ENCODE results near the gene YPEL1.

Gene YPEL1

GRCh38 chr22:21766691-21767462, 31.3 kb upstream of the YPEL1 start:
- H3K4me3 ChIP-seq (replicated peaks in 1 of 2; ENCODE audit: low read depth in 2 of 2, low read length in 2 of 2): no peak overlapping the region
- TF ChIP-seq, protein P1, sequence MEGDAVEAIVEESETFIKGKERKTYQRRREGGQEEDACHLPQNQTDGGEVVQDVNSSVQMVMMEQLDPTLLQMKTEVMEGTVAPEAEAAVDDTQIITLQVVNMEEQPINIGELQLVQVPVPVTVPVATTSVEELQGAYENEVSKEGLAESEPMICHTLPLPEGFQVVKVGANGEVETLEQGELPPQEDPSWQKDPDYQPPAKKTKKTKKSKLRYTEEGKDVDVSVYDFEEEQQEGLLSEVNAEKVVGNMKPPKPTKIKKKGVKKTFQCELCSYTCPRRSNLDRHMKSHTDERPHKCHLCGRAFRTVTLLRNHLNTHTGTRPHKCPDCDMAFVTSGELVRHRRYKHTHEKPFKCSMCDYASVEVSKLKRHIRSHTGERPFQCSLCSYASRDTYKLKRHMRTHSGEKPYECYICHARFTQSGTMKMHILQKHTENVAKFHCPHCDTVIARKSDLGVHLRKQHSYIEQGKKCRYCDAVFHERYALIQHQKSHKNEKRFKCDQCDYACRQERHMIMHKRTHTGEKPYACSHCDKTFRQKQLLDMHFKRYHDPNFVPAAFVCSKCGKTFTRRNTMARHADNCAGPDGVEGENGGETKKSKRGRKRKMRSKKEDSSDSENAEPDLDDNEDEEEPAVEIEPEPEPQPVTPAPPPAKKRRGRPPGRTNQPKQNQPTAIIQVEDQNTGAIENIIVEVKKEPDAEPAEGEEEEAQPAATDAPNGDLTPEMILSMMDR (IDR thresholded peaks at IDR 0.05; ENCODE audit: low read depth, low read length): no peak
- no peak for DNase-seq (ENCODE audit: low read depth in 2 of 2)

DNA sequence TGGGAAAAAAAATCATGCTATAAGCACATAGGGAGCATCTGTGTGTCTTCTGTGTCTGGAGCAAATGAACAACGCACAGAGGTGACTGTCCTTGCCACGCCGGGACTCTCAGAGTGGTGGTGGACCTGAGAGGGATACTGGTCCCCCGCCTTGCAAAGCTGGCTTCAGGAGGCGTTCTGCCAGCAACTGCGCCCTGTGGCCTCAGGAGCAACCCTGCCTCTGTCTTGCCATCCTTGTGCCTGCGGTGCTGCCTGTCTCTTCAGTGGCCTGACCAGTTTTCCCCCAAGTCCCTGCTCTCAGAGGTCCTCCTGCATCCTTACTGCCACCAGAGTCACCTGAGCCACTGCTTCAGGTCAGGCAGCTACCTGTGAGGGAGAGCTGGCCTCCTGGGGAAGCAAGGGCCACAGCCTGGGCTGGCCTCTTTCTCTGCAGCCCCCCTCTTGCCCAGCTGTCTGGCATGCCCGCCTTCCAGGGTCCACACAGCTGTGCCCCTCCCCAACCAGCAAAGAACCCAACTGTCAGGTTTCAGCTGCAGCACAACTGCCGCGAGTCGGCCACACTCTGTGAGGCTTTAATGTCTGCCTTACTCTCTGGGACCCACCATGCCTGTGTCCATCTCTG, 30.4 kb upstream of the YPEL1 start:
- no peak overlapping the region for H3K4me3 ChIP-seq (replicated peaks in 1 of 2; ENCODE audit: low read depth in 2 of 2, low read length in 2 of 2)
- TF ChIP-seq, protein P1 (IDR thresholded peaks at IDR 0.05; ENCODE audit: low read depth, low read length): no peak
- DNase-seq (ENCODE audit: low read depth in 2 of 2): no peak

GRCh38 chr22:21764038-21764804, 28.6 kb upstream of the YPEL1 start:
- no peak for DNase-seq (ENCODE audit: low read depth in 2 of 2)
- H3K4me3 ChIP-seq (replicated peaks in 1 of 2; ENCODE audit: low read depth in 2 of 2, low read length in 2 of 2): no peak overlapping the region
- TF ChIP-seq, protein P1 (IDR thresholded peaks at IDR 0.05; ENCODE audit: low read depth, low read length): no peak

DNA sequence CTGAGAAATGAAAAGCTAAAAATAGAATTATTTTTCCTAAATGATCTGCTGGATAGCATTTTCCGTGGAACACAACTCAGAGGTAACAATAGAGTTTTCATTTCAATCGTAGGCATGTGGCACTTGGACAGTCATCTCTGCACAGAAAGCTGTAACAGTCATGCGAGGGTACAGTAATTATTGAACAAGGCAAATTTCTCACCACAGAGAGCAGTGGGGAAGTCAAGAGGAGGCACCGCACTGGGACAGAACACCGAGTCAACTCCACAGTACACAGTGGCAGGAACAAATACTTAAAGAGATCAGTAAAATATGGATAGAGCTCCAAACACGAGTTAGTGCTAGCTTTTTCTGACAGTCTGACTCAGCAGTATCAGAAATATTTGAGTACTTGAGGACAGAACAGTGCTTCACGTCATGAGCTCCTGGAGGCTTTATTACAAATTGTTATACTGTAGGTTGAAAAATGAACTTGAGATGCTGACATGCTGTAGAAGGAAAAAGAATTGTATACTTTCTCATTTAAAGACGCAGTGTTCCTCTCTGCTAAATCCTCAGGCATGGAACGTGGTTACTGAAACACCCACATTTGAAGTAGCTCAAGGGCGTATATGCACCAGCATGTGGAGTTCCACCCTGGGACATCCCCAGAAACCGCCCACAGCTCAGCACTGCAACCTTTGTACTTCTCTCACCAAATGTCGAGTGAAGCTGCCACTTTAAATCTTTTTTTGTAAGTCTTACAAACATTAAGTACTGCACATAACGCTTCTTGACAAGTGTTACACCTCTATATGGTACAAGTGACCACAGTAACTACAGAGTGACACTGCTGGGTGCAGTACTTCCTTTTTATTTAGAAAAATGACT, 27.4 kb upstream of the YPEL1 start:
- TF ChIP-seq, protein P1 (IDR thresholded peaks at IDR 0.05; ENCODE audit: low read depth, low read length): no peak
- no peak for DNase-seq (ENCODE audit: low read depth in 2 of 2)
- H3K4me3 ChIP-seq (replicated peaks in 1 of 2; ENCODE audit: low read depth in 2 of 2, low read length in 2 of 2): no peak overlapping the region

DNA sequence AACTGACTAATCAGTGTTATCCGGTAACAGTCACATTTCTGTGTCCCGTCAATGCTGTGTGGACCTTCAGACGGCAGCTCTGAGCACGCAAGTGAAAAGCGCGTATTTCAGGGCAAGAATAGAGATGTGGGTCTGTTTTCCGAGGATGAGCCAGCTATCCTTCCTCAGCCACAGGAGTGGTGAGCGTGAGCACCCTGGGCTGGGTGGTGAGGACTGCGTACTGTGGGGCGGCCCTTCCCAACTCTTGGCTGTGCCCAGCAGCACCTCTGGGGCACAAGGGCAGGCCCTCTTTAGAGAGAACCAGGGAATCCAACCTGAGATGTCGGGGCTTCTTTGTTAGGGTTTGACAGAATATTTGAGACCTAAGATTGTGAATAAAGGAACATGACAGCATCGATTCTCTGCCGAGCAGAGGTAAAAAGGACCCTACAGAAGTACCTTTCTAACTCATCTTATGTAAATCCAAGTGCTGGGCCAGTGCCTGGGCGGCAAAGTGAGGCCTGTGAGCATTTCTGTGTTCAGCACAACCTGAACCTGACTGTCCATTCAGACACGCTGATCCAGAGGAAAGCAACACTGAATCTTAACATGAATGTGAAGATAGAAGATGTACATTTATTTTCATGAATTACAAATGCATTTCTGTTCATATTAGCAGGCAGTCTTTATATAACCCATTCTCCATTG, 26.5 kb upstream of the YPEL1 start:
- H3K4me3 ChIP-seq (replicated peaks in 1 of 2; ENCODE audit: low read depth in 2 of 2, low read length in 2 of 2): no peak overlapping the region
- no peak for DNase-seq (ENCODE audit: low read depth in 2 of 2)
- TF ChIP-seq, protein P1 (IDR thresholded peaks at IDR 0.05; ENCODE audit: low read depth, low read length): no peak

GRCh38 chr22:21761086-21761485, 25.5 kb upstream of the YPEL1 start:
- DNase-seq (ENCODE audit: low read depth in 2 of 2): no peak
- no peak overlapping the region for H3K4me3 ChIP-seq (replicated peaks in 1 of 2; ENCODE audit: low read depth in 2 of 2, low read length in 2 of 2)
- TF ChIP-seq, protein P1 (IDR thresholded peaks at IDR 0.05; ENCODE audit: low read depth, low read length): no peak
